Keratinocyte (primary cell): ENCODE results near the gene RPS21. TPM values are rescaled to one million over a fixed set of nuclear protein-coding genes. Genes with fewer than 3 reads are reported as not detected.

Experiments used
- DNase-seq: peaks from one replicate; pipeline ENCODE4 v3.0.0-alpha.2; 2011; ENCODE audit warnings: low read depth, missing footprints, low spot score
- FAIRE-seq: peaks from 2 replicates; lab custom pipeline; 2011; peaks lifted over from hg19 to GRCh38; lab: Jason Lieb, UNC
- H2AFZ ChIP-seq: 2 replicates; pipeline ENCODE4 v1.6.0; 2012; ENCODE audit warnings: low read length, control low read depth, inconsistent platforms; ENCODE audit not compliant: control insufficient read depth
- H3K27ac ChIP-seq: 2 replicates; pipeline ENCODE4 v1.5.1; 2011; ENCODE audit warnings: low read length; ENCODE audit not compliant: control insufficient read depth, insufficient read depth
- H3K27me3 ChIP-seq: 3 replicates; pipeline ENCODE4 v1.6.0; 2011; ENCODE audit warnings: low read length; ENCODE audit not compliant: control insufficient read depth, insufficient read depth; ENCODE audit errors: extremely low read depth
- H3K36me3 ChIP-seq, 2 experiments: 2 replicates in 1 of 2; 3 replicates in 1 of 2; pipeline ENCODE4 v1.5.1; 2011; ENCODE audit warnings: low read length in 2 of 2, mild to moderate bottlenecking in 1 of 2; ENCODE audit not compliant: control insufficient read depth in 2 of 2, insufficient read depth in 2 of 2; ENCODE audit errors: extremely low read depth in 1 of 2
- H3K4me1 ChIP-seq: 3 replicates; pipeline ENCODE4 v1.5.1; 2011; ENCODE audit warnings: low read length; ENCODE audit not compliant: control insufficient read depth, insufficient read depth; ENCODE audit errors: extremely low read depth
- H3K4me2 ChIP-seq: 3 replicates; pipeline ENCODE4 v1.6.0; 2011; ENCODE audit warnings: low read depth, low read length; ENCODE audit not compliant: control insufficient read depth, insufficient read depth; ENCODE audit errors: extremely low read depth
- H3K4me3 ChIP-seq, 3 experiments: fragments of 200-600 bp in 1 of 3; sonication (generic) in 1 of 3; 2 replicates in 2 of 3; 3 replicates in 1 of 3; pipeline ENCODE4 v1.5.1; 2011 to 2016; ENCODE audit warnings: low read length in 3 of 3, mild to moderate bottlenecking in 3 of 3, control low read depth in 2 of 3, inconsistent platforms in 1 of 3, low read depth in 1 of 3, mixed read lengths in 1 of 3, mixed run types in 1 of 3, moderate library complexity in 1 of 3; ENCODE audit not compliant: control insufficient read depth in 2 of 3, insufficient read depth in 2 of 3; ENCODE audit errors: extremely low read depth in 1 of 3
- H3K79me2 ChIP-seq: 2 replicates; pipeline ENCODE4 v1.6.0; 2012; ENCODE audit warnings: low read length; ENCODE audit not compliant: control insufficient read depth, insufficient read depth
- H3K9ac ChIP-seq: 3 replicates; pipeline ENCODE4 v1.6.0; 2011; ENCODE audit warnings: low read length; ENCODE audit not compliant: control insufficient read depth, insufficient read depth; ENCODE audit errors: extremely low read depth
- H3K9me1 ChIP-seq: 3 replicates; pipeline ENCODE4 v1.6.0; 2011; ENCODE audit warnings: low read length; ENCODE audit not compliant: control insufficient read depth, insufficient read depth; ENCODE audit errors: extremely low read depth
- H3K9me3 ChIP-seq: 2 replicates; pipeline ENCODE4 v1.5.1; 2012; ENCODE audit warnings: low read depth, low read length; ENCODE audit not compliant: control insufficient read depth
- H4K20me1 ChIP-seq: 3 replicates; pipeline ENCODE4 v1.6.0; 2011; ENCODE audit warnings: low read length; ENCODE audit not compliant: control insufficient read depth, insufficient read depth; ENCODE audit errors: extremely low read depth
- EZH2 ChIP-seq: IDR thresholded peaks from one replicate; pipeline ENCODE4 v1.6.1; 2012; ENCODE audit warnings: inconsistent platforms, mild to moderate bottlenecking, low read length, moderate library complexity
- dilution Hi-C: fragments of 300-500 bp; cut with MboI; formaldehyde crosslinking; loops from one replicate; pipeline ENCODE4 v1.7.0; 2020; ENCODE audit warnings: low sequenced_read_pairs; ENCODE audit not compliant: extremely low pct_ligation_motif_present
- polyA plus RNA-seq, 5 experiments: library from polyadenylated mRNA; depleted of rRNA in 3 of 5; stranded (reverse) in 3 of 5; stranded (forward) in 1 of 5; unstranded in 1 of 5; fragments of >200 nt; gene quantifications; 1 replicate in 1 of 5; 2 replicates in 3 of 5; 3 replicates in 1 of 5; pipeline versions ENCODE4 v1.2.1 to v1.2.3, GENCODE V29; 2011 to 2012; ENCODE audit warnings: missing spikeins in 2 of 5, low read depth in 1 of 5, low replicate concordance in 1 of 5
- TF ChIP-seq, protein P1 (sequence below), 3 experiments: IDR thresholded peaks in 1 of 3; conservative IDR thresholded peaks in 1 of 3; optimal IDR thresholded peaks in 1 of 3; 2 replicates in 2 of 3; 3 replicates in 1 of 3; pipeline versions ENCODE3 to v1.5.1; 2011; ENCODE audit warnings: low read length in 3 of 3, mild to moderate bottlenecking in 3 of 3, moderate library complexity in 2 of 3, control low read depth in 1 of 3, inconsistent platforms in 1 of 3; ENCODE audit not compliant: insufficient read depth in 2 of 3; ENCODE audit errors: extremely low read depth in 1 of 3

Gene RPS21
- polyA plus RNA-seq, 1 donor (not counting 4 experiments of a cell fraction or from before 2014, with no cell fraction given): 3,874 TPM

DNA sequence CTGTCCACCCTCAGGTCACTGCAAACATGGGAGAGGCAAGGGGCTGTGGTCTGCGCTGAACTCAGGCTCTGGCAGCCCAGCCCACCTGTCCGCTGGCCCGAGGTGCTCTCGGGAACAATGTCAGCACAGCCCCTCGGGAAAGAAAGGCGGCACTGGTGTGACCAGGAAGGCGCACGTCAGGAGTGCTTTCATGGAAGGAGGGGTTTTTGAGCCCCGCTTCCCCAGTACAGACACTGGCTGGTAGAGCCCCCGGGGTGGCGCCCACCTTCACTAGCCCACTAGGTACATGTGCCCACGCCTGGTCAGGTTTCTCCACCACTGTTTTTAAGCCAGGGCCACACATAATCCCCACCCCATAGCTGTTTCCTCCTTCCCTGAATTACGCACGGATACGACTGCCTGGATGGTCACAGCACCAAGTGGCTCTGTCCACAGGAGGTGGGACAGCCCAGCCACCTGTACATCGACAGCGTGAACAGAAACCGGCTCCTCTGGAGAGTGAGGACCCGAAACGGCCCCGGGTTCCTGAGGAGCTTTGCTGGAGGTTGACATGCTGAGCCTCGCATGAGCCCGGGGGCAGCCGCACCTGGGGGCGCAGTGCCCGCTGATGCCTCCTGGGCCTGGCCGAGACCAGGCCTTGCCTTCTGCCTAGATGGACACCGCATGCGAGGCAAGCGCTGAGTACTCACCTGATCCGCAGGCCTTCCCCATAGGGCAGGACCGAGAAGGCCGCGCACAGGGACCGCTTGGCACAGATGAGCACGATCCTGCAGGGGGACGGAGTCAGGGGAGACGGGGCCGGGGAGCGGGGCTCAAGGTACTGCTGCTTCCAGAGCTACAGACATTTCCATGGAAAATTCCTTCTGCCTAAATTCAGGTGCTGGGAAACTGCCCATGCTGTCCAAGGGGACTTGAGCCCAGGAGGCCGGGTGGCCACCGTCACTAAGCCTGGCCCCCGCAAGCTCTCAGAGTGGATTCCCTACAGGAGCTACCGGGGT, 7.6 kb downstream of the RPS21 start:
- peaks cover 7% of the 10 kb centered on the region for H3K79me2 ChIP-seq

DNA sequence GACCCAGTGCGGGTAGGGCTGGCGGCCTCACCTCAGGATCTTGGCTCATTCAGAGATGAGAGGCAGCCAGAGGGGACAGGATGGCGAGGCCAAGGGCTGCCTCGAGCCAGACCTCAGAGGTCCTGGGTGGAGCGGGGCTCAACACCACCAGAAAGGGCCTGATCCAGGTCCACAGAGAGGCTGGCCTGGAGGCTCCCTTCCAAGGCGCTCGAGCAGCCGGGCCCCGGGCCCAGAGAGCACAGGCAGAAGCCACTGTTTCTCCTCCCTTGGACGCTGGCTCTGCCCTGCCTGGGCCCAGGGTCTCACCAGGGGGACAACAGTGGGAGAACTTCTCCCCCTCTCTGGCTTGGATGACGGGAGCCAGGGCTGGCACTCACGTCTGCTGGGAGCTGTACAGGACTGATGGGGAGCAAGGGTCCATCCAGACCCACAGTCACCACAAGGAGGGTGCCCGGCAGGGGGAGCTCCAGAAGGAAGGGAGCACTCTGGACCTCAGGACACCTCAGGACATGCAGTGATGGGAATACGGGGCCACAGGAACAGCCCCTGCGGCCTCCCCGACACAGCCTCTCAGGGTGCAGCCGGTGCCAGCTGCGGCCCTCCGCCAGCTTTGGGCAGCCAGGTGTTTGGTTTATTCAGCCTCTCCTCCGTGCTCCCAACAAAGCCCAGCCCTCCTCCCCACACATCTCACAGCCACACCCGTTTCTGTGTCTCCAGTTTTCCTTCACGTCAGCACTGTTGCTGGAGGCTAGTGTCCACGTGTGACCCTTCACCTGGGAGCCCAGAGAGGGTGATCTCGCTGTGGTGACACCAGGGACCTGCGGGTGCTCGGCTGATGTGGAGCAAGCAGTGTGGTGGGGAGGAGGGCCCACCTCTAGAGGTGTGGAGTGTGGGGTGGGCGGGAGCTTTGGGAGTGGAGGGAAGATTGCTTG, 8.7 kb downstream of the RPS21 start:
- TF ChIP-seq, protein P1, sequence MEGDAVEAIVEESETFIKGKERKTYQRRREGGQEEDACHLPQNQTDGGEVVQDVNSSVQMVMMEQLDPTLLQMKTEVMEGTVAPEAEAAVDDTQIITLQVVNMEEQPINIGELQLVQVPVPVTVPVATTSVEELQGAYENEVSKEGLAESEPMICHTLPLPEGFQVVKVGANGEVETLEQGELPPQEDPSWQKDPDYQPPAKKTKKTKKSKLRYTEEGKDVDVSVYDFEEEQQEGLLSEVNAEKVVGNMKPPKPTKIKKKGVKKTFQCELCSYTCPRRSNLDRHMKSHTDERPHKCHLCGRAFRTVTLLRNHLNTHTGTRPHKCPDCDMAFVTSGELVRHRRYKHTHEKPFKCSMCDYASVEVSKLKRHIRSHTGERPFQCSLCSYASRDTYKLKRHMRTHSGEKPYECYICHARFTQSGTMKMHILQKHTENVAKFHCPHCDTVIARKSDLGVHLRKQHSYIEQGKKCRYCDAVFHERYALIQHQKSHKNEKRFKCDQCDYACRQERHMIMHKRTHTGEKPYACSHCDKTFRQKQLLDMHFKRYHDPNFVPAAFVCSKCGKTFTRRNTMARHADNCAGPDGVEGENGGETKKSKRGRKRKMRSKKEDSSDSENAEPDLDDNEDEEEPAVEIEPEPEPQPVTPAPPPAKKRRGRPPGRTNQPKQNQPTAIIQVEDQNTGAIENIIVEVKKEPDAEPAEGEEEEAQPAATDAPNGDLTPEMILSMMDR (optimal IDR thresholded peaks at IDR 0.05 in 1 of 3, IDR thresholded peaks at IDR 0.05 in 1 of 3, conservative IDR thresholded peaks at IDR 0.05 in 1 of 3; ENCODE audit: extremely low read depth in 1 of 3, insufficient read depth in 2 of 3, low read length in 3 of 3): no peak
- no peak for TF ChIP-seq EZH2
- no peak for FAIRE-seq
- Histone ChIP-seq H3K4me1 (no peaks in the 10 kb centered on the region), H3K4me3 (no peak overlapping the region), H3K79me2 (no peaks in the 10 kb centered on the region), H3K9me1 (no peaks in the 10 kb centered on the region), H3K9ac (no peak overlapping the region), H3K9me3 (no peaks in the 10 kb centered on the region), H3K27ac (no peak overlapping the region), H3K27me3 (no peaks in the 10 kb centered on the region), H3K4me2 (no peak overlapping the region), H3K36me3 (peaks cover 5 to 7% of the 10 kb centered on the region in 2 experiments), H4K20me1 (no peaks in the 10 kb centered on the region), H2AFZ (no peak overlapping the region)
- no peak for DNase-seq
- dilution Hi-C loops: no loop called here

More for the DNA sequence above, 7.6 kb downstream of the RPS21 start:
- FAIRE-seq (no peak), DNase-seq (no peak)
- H3K9ac ChIP-seq: no peak overlapping the region
- H3K9me1 ChIP-seq: no peaks in the 10 kb centered on the region
- no peak overlapping the region for H3K27ac ChIP-seq
- H4K20me1 ChIP-seq: peaks cover under 1% of the 10 kb centered on the region
- peaks cover 10 to 11% of the 10 kb centered on the region in 2 experiments for H3K36me3 ChIP-seq
- no peaks in the 10 kb centered on the region for H3K9me3 ChIP-seq
- H3K27me3 ChIP-seq: no peaks in the 10 kb centered on the region
- no peak overlapping the region for H3K4me3 ChIP-seq
- no peak overlapping the region for H3K4me2 ChIP-seq
- no peak for TF ChIP-seq EZH2
- TF ChIP-seq, protein P1 (optimal IDR thresholded peaks at IDR 0.05 in 1 of 3, IDR thresholded peaks at IDR 0.05 in 1 of 3, conservative IDR thresholded peaks at IDR 0.05 in 1 of 3; ENCODE audit: extremely low read depth in 1 of 3, insufficient read depth in 2 of 3, low read length in 3 of 3): no peak
- no peak overlapping the region for H2AFZ ChIP-seq
- dilution Hi-C loops: no loop called here
- H3K4me1 ChIP-seq: no peaks in the 10 kb centered on the region
